GM18870 (cell line): ENCODE results near the gene HELZ.
"Not testable (repeated sequence)": the region's sequence is repeated elsewhere in the genome, so short reads cannot be mapped to it uniquely, and the experiment has no call there.

Source experiments
- ATAC-seq: cut with Tn5 transposase; IDR thresholded peaks from one replicate; pipeline ENCODE4 v1.9.1; 2021; ENCODE audit warnings: moderate library complexity; ENCODE audit not compliant: unreplicated experiment

Gene HELZ

DNA sequence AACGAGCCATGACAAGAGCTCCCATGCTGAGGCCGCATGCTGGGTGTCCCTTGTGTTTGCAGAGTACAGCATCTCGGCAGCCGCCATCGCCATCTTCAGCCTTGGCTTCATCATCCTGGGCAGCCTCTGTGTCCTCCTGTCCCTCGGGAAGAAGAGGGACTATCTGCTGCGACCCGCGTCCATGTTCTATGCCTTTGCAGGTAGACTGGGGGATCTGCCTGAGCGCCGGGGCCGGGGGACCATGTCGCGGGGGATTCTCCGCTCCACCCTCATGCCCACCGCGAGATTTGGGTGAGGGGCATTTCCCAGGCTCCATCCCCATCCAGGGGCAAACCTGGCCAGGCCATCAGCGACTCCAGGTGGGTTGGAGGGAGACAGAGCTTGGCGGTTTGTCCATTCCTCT is 190.0 kb downstream of the HELZ start:
- no peak for ATAC-seq

GRCh38 chr17:67054608-67055007 is 190.4 kb downstream of the HELZ start:
- ATAC-seq: no peak

DNA sequence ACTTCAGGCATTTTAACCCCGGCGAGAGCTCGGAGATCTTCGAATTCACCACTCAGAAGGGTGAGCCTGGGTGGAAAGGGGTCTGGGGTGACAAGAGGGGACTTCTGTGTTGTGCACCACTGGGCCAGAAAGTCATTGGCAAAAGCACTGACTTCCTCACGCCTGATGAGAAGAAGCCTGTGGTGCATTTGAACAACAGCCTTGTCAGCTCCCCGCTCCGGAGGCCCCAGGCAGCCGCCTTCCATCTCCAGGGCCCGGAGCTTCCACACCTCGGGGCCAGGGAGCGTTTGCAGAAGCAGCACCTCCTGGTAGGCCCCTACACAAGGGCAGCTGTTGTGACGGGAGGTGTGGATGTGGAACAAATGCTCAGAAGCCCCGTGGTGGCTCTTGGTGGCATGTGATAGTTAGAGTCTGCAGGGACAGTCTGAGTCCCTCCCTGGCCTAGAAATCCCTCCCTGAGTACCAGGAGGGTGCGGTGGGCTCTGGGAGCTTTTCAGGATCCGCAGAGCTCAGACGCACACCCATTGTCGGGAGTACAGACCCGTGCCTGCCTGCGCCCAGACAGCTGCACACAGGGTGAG is 190.9 kb downstream of the HELZ start:
- ATAC-seq: no peak

GRCh38 chr17:67053438-67054000 is 191.5 kb downstream of the HELZ start:
- ATAC-seq: no peak

DNA sequence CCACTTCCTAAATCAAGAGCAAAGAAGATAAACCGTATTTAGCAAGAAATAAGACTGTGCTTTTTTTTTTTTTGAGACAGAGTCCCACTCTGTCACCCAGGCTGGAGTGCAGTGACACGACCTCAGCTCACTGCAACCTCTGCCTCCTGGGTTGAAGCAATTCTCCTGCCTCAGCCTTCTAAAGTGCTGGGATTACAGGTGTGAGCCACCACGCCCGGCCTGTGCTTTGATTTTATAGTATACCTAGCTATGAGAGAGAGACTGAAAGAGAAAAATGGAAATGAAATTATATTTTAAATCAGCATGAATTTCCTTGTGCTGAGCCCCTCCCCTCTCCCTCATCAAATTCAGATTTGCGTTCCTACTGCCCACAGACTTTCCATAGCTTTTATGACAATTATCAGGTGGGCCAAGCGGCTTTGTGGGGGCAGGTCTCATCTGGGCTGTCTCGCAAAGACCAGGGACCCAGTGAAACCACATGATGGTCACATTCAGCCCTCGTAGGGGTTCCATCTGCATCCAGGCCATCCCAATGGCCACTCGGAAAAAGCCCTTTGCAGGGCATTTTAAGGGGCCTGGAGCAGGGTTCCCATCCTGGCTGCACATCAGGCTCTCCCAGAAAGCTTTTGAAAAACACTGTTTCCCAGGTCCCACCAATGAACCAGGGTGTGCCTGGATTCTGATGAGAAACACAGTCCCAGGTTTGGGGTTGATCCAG is 192.1 kb downstream of the HELZ start:
- no peak for ATAC-seq

DNA sequence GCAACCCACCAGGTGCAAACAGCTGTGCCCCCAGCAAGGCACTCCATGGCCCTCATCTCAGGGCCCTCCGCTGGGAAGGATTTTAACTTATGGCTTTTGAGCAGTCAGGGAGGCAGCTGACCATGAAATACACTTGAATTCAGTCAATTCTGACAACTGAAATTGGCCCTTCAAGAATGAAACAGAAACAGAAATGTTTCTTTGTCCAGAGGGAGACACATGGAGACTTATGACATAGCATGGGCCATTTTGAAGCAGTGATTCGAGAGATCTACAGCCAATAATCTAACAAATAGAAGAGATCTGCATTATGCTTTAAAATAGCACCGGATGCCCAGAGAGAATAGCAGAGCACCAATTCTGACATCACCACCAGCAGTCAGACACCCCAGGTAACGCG is 193.2 kb downstream of the HELZ start:
- peak; percentile 55 for ATAC-seq

- ATAC-seq: no peak
Measured at GRCh38 chr17:67051155-67051538, 193.8 kb downstream of the HELZ start.

DNA sequence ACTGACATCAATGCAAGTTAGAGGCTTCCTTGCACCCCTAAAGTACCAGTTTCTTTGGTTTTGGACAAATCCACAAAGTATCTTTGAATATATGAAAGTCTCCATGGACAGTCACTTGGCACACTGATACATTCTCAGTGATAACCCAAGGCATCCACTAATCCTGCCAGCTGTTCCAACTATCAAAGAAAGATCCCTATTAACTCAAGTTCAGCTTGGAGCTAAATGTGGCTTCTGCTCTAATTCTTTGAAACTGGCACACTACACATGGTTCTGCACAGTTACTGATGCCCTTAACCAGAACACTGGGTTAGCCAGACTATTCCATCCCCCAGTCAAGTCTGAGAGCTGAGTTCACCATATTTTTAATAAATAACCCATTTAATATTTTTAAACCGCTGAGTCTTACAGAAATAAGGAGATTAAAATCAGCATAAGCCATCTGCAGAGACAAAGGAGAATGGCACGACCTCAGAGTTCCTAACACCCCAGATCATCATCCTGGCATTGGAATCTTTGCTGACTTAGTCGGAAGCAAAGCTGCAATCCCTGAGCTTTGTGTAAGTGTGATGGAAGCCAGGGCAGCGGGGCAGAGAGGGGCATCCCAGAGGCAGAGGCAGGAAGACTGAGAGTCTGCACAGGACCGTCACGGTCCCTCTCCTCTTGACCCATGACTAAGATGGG is 194.4 kb downstream of the HELZ start:
- ATAC-seq: no peak

DNA sequence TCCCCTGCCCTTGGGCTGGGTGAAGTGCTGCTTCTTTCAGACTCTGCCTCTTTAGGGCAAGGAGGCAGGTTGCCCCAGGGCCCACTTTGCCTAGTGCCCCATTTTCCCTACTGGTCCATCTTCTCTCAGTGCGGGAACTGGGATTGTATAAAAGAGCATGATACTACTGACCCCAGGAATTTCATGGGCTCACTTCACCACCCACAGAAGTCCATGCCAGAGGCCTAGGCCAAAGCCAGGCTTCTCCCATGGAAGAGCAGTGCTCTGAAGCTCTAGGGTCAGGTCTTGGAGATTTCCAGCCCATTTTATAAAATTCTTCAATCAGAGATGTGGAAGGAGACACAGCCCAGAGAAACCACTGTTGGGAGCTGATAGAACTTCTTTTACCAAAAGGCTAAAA is 194.9 kb downstream of the HELZ start:
- no peak for ATAC-seq

DNA sequence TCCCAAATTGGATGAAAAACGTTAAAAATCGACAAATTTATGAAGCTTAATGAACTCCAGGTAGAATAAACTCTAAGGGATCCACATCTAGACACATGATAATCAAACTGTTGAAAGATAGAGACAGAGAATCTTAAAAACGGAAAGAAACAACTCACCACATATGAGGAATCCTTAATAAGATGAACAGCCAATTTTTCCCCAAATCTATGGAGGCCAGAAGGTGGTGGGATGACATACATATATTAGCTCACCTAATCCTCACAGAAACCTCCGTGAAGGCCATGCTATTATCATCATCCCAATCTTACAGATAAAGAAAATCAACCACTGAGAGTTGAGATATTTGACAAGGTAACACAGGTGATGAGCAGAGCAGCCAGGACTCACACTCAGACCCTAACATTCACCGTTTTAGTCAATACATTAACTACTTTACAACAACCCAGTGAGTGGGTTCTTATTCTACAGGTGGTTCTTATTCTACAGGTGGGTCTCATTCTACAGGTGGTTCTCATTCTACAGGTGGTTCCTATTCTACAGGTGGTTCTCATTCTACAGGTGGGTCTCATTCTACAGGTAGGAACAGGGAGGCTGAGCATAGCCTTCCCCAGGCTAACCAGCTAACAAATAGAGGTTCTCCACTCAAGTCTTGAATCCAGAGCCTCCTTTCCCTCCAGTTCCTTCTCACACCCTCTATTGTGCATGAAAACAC is 195.8 kb downstream of the HELZ start:
- ATAC-seq: no peak

- no peak for ATAC-seq
Measured at GRCh38 chr17:67047382-67047781, 197.6 kb downstream of the HELZ start.

GRCh38 chr17:67046398-67046797 is 198.6 kb downstream of the HELZ start:
- no peak for ATAC-seq

DNA sequence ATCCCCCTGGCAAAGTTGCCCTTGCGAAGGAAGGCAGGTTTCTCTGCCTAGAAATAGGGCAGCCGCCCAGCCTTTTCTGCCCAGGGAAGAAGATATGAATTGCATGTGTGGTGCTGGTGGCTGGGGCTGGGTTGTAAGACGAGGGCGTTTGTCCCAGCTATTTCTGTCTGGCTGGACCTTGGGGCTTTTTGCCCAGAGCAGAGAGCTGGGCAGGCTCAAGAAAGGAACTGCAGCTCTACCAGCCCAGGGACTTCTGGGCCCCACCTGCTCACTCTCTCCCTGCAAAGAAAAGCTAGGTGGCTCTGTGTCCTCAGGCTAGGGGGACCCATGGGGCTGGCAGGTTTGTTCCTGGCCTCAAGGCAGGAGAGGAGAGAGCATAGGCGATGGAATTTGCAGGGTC is 200.1 kb downstream of the HELZ start:
- no peak for ATAC-seq

DNA sequence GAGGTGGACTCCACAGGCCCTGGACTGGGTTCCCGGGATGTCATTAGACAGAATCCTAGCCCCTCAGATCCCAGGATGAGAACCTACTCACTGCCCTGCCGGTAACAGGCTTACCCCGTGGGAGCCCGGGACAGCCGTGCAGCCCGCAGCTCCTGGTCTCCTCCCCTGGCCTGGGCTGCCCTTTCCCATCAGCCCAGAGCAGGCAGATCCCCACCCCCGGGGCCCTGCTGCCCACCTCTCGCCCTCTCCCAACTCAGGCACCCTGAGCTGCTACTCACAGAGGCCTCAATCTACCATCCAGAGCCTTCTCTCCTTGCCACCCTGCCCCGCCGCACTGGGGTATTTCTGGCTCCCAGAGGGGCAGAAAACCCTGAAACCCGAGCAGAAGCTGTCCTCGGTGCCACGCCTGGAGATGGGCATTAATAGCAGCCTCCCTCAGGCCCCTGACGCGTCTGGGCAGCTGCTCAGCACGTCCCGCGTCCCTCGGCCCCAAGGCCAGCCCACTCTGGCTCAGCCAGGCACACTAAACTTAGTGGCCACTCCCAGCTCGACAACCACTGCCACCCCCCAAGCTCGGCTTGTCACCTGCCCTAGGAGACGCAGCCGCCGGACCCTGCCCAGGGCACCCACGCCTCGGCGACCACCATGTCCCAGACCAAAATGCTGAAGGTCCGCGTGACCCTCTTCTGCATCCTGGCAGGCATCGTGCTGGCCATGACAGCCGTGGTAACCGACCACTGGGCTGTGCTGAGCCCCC is 200.8 kb downstream of the HELZ start, which contains the start of gene CACNG1:
Gene CACNG1, plus strand, starts transcription at position 539 of the 757 bp plus-strand sequence. Its CDS starts 107 bp downstream, at position 646.
- ATAC-seq: no peak

DNA sequence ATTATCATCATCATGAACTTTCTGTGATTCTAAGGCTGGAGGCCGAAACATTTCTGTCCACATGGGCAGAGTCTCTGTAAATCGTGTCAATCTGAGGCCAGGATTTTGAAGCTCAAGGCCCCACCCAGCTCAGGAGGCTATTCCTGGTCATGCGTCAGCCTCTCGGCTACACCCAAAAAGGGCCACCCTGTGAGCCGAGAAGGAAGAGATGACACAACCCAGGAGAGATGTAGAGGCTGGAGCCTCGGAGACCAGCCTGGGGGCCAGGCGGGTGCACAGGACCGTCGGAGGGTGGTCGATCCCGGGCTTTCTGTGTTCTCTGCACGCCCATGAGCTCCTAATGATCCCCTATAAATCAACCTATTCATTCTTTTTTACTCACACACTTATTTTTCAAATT is 201.7 kb downstream of the HELZ start:
- no peak for ATAC-seq

DNA sequence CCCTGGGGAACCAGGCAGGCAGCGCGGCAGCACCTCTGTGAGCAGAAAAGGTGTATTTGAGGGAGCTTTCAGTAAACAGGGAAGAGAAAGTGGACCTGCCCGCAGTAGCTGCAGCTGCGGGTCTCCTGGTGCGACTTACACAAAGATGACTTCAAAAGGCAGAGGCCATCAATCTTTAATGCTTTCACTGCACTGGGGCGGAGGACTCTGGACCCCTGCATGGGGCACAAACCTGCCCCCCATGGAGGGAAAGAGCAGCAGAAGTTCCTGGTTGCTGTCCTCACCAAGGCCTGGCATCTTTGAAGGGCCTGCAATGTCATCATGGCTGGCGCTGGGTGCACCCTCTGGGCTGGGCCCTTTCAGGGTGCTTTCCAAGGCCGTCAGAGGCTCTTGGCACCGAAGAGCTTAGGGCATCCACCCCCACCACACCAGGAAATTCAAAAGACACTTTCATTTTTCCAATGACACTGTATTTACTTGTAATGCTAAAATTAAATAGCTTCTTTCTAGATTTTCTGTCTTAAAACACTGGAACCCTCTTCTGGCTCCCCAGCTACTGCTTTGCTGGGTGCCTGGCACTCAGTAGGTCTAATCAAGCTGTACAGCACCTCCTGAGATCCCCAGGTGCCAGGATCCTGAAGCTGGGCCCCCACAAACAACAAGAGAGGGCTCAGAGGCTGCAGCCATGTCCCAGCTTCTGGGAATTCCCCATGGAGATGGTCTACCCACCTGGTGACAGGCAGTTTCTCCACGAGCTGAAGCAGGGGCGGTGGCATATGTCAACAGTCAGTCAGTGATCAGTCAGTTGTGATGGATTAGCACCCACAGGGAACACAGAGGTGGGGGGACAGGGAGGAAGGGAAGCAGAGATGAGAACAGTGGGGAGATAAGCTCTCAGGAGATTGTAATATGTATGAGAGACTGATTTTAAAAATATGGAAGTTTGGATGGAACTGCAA is 202.8 kb downstream of the HELZ start:
- ATAC-seq: no peak

- no peak for ATAC-seq
Measured at GRCh38 chr17:67041531-67041930, 203.5 kb downstream of the HELZ start.

DNA sequence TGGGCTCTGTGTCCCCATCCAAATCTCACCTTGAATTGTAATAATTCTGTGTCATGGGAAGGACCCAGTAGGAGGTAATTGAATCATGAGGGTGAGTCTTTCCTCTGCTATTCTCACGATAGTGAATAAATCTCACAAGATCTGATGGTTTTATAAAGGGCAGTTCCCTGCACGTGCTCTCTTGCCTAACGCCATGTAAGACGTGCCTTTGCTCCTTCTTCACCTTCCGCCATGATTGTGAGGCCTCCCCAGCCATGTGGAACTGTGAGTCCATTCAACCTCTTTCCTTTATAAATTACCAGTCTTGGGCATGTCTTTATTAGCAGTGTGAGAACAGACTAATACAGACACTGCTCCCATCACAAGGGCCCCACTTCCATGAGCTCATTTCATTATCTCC is 203.9 kb downstream of the HELZ start:
- ATAC-seq: not testable (repeated sequence)

DNA sequence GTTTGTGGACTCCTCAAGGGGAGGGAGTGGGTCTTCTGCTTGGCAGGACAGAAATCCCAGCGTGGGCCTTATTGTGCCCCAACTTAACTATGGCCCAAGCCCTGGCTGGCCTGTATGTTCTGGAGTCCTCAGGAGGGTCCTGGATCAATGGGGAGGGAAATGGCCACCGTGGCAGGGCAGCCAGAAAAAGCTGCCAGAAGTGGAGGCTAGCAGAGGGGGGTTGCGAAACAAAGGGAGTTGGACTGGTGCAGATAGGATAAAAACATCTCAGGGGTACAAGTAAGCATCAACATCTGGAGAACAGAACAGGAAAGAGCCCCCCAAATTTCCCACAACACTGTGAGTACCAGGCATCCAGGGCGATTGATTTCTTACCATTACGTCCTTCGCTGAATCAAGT is 204.3 kb downstream of the HELZ start:
- no peak for ATAC-seq
